IPS DF 4.7 (cell line): ENCODE measurements around the gene SYNE3.

Source experiments
- DNase-seq: peaks from one replicate; pipeline ENCODE4 v3.0.0-alpha.2; 2013; ENCODE audit warnings: low spot score; ENCODE audit errors: extremely low read depth

Gene SYNE3

DNA sequence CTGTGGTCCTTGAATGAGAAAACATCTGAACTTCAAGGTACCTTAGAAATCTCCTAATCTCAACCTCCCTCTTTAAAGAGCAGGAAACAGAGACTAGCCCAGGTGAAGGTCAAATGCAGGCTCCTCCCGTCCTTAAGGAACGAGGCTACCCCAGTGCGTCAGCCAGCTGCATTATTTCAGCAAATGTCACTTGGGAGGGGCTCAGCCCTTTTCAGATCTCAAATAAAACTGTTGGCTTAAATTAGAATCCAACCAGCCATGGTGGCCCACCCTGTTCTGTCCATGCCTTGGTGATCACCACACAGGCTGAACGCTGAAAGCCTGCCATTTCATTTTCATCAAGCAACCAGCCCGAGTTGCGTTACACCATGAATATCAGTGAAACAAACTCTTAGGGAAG is 7.0 kb downstream of the SYNE3 start:
- DNase-seq: no peak

DNA sequence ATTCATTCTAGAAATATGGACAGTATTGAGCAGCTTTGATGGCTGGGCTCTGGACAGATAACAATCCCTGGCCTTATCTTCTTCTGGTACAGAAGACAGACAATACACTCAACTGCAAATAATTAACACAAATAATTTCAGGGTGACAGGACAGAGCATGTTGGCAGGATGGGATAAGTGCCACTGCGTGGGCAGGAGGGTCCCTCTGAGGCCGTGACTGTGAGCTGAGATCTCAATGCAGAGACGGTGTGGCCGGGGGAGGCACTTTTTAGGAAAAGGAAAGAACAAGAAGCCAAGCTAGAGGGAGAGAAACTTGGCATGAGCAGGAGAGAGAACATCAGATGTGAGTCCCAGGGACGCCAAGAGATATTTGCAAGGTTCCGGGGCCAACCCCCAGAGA is 8.1 kb downstream of the SYNE3 start:
- DNase-seq: no peak

DNA sequence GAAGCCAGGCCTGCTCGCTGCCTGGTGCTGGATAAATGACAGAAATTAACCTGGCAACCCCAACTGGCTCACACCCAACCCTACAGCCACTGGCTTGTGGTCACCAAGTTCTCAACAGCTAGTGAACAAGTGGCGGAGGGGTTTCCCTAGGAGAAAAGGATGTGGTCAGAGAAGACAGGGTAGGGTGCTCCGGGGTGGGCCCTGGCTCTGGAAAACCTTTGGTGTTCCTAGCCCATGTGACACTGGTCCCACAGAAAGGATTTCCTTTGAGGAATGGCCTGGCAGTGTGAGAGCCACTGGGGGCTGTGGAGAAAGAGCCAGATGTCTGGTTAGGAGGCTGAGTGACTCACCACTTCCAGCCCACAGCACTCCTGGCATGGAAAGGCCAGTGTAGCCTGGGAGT is 8.7 kb downstream of the SYNE3 start:
- DNase-seq: no peak

- DNase-seq: no peak
Observed at GRCh38 chr14:95507174-95507573, 9.3 kb downstream of the SYNE3 start.

- DNase-seq: no peak
Observed at GRCh38 chr14:95505030-95505589, 11.3 kb downstream of the SYNE3 start.

DNA sequence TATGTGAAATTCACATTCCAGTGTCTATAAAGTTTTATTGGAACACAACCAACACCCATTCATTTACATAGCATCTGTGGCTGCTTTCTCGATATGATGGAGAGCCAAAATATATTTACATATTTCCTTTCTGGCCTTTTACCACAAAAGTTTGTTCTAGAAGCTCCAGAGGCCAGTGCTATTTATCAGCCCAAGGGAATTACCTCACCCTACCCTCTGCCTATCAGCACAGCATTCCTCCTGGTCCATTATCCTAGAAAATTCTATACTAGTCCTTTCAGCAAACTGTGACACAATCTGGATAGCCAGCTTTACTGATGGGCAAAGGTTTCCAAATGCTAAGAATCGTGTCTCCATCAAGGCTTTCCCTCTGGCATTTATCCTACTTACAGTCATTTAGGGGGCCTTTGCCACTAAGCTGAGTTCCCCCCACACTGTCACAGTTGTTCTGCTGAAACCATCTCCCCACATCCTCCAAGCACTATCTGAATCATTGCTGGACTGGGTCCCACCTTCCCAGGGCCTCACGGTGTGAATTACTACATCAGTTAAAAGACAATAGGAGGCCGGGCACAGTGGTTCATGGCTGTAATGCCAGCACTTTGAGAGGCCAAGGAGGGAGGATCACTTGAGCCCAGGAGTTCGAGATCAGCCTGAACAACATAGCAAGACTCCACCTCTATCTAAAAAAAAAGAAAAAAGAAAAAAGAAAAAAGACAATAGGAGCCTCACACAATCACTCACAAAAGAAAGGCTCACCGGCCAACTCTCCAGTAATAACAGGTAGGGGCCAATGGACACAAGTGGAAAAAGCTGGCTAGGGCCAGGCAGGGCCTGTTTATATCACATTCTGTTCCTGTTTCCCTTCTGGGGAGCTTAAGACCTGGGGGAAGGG is 12.1 kb downstream of the SYNE3 start:
- no peak for DNase-seq

- DNase-seq: no peak
Observed at GRCh38 chr14:95503365-95504134, 12.9 kb downstream of the SYNE3 start.

DNA sequence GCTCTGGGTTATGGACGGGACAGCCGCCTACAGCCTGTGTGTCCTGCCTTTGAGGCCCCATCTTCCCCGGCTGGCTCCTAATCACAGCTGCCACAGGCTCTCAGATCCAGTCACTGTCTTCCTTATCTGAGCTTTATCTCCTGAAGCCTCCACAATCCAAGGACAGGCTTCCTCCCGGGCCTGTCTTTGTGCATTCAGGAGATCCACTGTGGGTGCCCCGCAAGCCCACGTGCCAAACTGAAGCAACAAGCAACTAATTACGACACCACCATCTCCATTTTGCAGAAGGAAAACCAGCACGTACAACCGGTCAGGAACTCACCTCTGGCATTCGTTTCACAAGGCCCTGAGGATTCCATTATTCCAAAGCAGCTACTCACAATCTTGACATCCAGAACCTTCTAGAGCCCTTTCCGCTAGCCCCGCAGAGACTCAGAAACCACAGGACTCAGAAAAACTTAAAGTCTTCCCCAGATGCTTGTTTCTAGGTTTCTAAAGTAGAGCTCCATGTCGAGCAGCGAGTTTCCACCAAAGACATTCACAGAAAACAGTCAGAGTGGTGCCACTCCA is 14.0 kb downstream of the SYNE3 start:
- no peak for DNase-seq

GRCh38 chr14:95500772-95501401 is 15.6 kb downstream of the SYNE3 start:
- DNase-seq: no peak

DNA sequence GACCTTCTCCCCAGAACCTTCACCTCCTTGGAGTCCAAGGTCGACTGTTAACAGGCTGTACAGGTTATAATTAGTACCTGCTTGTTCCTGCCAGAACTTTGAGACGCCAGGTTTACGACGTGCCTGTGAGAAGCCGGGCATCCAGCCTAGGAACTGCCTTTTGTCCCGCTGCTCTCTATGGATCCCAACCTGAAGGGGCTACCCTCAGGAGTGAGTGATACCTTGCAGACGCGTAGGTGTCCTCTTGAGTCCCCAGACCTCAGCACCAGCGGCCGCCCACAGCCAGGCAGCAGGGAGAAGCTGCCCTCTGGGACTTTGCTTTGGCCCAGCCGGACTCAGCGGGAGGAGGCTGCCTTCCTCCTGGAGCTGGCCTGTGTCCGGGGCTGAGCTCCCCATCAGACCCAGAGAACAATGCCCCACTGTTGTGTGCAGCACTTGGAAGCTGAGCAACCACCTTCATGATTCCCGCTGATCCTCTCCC is 16.2 kb downstream of the SYNE3 start:
- DNase-seq: no peak

DNA sequence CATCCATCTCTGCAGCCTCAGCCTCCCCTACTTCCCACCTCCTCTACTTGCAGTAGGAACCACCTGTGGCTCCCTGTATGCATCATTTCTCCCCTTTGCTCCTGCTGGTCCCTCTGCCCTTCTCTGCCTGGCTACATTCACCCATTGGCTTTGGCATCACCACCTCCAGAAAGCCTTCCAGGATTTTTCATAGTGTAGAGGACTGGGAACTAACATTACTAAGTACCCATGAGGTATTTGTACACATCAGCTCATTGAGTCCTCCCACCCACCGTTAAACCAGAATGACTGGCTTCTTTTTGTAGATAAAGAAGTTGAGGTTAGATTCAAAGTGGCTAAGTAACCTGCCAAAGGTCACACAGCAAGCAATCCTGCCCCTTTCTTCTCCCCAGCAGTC is 17.1 kb downstream of the SYNE3 start:
- DNase-seq: no peak

DNA sequence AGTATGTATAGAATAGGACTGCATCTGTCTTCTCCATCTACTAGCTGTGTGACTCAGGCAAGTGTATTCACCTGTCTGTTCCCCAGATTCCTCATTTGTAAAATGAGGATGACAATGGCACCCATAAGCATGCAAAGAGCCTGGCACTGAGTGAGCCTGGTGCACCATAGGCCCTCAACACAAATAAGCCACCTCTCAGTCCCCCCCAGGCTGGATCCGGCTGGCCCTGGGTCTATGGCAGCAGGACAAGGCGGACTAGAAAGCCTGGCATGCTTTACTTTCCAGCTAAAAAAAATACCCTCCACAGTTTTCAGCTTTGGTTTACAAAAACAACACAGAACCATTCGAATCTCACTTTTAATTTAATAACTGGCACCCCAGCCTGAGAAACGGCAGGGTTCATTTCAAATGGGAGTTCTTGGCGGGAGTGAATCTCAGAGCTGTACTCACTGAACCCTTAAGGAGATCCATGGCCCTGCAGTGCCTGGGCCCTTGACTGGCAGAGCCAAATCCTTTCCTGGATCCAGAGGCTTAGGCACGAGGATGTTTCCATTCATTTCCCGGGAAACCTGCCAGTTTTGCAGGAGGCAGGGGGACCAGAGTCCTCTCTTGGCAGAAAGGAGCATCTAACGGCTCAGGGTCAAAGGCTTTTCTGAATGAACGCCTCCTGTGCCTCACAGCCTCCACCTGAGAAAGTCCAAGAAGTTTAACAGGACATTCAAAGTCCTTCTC is 17.7 kb downstream of the SYNE3 start:
- DNase-seq: no peak

- DNase-seq: no peak
Observed at GRCh38 chr14:95497561-95498011, 18.9 kb downstream of the SYNE3 start.

DNA sequence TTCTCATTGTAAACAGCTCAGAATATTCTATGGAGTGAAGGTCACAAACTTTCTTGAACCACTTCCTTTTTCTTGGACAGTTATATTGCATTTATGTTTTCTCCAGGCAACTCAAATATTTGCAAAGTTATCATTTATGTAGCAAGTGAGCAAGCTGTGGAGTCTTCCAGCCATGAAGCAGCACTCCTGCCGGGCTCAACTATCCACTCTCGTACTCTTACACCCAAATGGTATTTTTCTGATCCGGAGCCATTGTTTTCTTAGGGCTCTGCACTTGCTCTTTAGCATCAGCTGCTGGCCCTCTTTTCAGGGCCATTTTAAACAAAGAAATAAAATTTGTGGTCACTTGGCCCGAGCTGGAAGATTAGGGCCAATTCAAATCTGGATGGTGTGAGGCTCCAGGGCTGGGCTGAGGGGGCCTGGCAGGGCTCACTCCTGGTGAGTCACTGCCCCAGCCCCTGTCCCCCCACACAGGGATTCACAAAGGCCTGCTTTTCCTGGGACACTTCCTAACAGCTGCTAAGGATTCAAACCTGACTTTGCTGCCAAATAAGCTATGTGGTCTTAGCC is 19.7 kb downstream of the SYNE3 start:
- DNase-seq: no peak

DNA sequence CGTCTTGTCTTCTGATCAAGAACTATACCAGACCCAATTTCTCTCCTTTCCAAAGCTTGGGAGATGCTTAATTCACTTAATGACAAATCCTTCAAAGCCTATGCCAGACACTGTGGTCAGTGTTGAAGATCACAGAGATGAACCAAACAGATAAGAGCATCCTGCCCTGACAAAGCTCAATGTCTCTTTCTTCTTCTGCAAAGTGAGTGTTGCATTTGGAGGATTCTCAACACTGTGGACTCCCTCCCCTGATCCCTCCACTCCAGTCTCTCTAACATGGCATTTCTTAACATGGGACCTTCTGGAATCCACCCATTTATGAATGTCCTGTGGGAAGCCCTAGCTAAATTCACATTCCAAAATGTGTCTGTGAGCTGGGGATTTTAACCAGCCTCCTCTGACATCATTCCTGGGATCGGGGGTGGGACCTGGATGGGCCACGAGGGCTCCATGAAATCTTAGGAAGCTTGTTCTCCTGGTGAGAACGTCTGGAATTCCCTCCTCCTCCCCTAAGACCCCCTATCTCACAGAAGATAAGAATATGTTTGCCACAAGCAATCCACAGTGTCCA is 20.3 kb downstream of the SYNE3 start:
- DNase-seq: no peak

DNA sequence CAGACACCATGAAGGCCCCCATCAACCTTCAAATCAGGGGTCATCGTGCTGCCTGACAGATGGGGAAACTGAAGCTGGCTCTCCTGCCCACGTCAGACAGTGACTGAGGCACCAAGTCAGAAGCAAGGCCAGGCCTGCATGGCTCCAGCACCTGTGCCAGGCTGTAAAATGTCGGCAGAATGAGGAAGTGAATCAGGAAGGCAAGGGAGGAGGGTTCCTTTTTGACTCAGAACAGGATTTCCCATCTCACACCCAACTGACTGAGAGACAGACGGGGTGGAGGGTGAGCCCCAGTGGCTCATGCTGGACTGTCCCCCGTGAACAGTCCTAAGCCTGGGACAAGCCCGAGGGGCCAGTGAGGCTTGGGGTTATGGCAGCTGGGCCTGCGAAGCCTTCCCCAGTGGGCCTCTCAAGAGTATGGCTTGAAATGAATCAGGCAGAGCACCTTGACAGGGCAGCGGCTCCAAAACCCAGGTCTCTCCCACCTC is 20.9 kb downstream of the SYNE3 start:
- DNase-seq: no peak

DNA sequence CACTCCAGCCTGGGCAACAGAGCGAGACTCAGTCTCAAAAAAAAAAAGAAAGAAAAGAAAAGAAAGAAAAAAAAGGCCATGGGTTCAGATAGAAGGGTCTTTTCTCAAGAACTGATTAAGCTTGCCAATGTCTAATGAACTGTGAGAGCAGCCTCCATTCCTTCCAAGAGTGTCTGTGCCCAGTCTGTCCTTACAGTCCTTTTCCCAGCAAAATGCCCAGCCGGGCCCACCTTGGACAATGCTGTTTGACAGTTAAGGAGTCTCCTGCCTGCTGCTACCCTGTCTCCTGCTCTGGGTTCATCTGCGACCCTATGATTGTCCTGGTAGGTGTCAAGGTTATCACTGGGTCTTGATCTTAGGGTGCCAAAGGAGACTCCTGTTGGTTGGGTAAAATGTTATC is 21.4 kb downstream of the SYNE3 start:
- DNase-seq: no peak

- no peak for DNase-seq
Observed at GRCh38 chr14:95494456-95494855, 22.0 kb downstream of the SYNE3 start.

GRCh38 chr14:95493976-95494375 is 22.5 kb downstream of the SYNE3 start:
- DNase-seq: no peak

DNA sequence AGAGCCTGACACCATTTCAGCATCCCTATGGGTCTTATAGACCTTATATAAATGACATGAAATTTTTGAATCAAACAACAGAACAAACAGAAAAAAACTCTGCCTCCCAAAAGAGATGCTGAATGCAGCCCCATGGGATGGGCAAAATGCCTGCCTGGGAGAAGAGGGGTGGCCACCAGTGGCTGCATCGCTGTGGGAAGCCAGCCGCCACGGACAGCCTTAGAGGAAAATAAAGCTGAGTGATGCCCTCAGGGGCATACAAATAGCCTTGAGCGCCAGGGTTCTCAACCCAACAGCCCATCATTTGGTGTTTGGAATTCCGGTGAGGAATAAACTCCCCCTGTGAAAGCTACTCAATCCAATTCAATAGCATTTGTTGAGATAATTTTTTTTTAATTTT is 22.9 kb downstream of the SYNE3 start:
- no peak for DNase-seq
